Spleen (tissue), 11 donors: ENCODE data around the gene NAPB. TPM values are rescaled to one million over a fixed set of nuclear protein-coding genes. Genes with fewer than 3 reads are reported as not detected.

Experiments used
- DNase-seq: peaks from one replicate; pipeline ENCODE4 v3.0.0-alpha.2; 2020
- H3K27ac ChIP-seq, 8 donors: fragments of 200-600 bp; sonication (generic) in 7 of 8; 1 replicate in 4 of 8; 2 replicates in 4 of 8; pipeline versions ENCODE4 v1.5.0 to v1.8.0; 2016 to 2021; ENCODE audit warnings: inconsistent platforms in 4 of 8, mild to moderate bottlenecking in 4 of 8, moderate library complexity in 1 of 8
- H3K27me3 ChIP-seq, 7 donors: fragments of 200-600 bp; sonication (generic) in 6 of 7; replicated peaks in 1 of 7; 1 replicate in 4 of 7; 2 replicates in 3 of 7; pipeline versions ENCODE4 v1.5.0 to v1.8.0; 2016 to 2021; ENCODE audit warnings: inconsistent platforms in 3 of 7, mild to moderate bottlenecking in 1 of 7
- H3K36me3 ChIP-seq, 6 donors: fragments of 200-600 bp; sonication (generic) in 5 of 6; 1 replicate in 4 of 6; 2 replicates in 2 of 6; pipeline versions ENCODE4 v1.5.0 to v1.8.0; 2016 to 2021; ENCODE audit warnings: inconsistent platforms in 2 of 6
- H3K4me1 ChIP-seq, 6 donors: fragments of 200-600 bp; sonication (generic) in 5 of 6; 1 replicate in 3 of 6; 2 replicates in 3 of 6; pipeline versions ENCODE4 v1.5.0 to v1.8.0; 2016 to 2021; ENCODE audit warnings: inconsistent platforms in 3 of 6
- H3K4me3 ChIP-seq, 8 donors: fragments of 200-600 bp; sonication (generic) in 7 of 8; 1 replicate in 4 of 8; 2 replicates in 4 of 8; pipeline versions ENCODE4 v1.5.0 to v1.8.0; 2016 to 2021; ENCODE audit warnings: inconsistent platforms in 4 of 8, mild to moderate bottlenecking in 4 of 8, moderate library complexity in 2 of 8
- H3K9me3 ChIP-seq, 8 donors: fragments of 200-600 bp; sonication (generic) in 7 of 8; 1 replicate in 4 of 8; 2 replicates in 4 of 8; pipeline versions ENCODE4 v1.5.0 to v1.8.0; 2016 to 2021; ENCODE audit warnings: inconsistent platforms in 4 of 8
- CTCF ChIP-seq, 11 experiments: fragments of 200-600 bp in 7 of 11; fragments of 450-650 bp in 4 of 11; sonication (generic) in 4 of 11; IDR thresholded peaks in 8 of 11; conservative IDR thresholded peaks in 3 of 11; 1 replicate in 7 of 11; 2 replicates in 4 of 11; pipeline versions ENCODE4 v1.4.0 to v1.8.0; 2016 to 2021; ENCODE audit warnings: antibody characterized with exemption in 11 of 11, inconsistent platforms in 4 of 11, mild to moderate bottlenecking in 1 of 11
- POLR2A ChIP-seq, 3 donors: fragments of 450-650 bp; IDR thresholded peaks; one replicate each; pipeline ENCODE4 v1.5.1; 2017; ENCODE audit warnings: antibody characterized with exemption in 3 of 3, mild to moderate bottlenecking in 1 of 3
- POLR2AphosphoS5 ChIP-seq, 3 donors: sonication (generic); formaldehyde crosslinking; IDR thresholded peaks; one replicate each; pipeline ENCODE4 v1.5.1; 2017; ENCODE audit warnings: antibody characterized with exemption in 3 of 3
- WGBS, 5 donors: extraction: QIAGEN DNeasy Blood & Tissue Kit in 3 of 5; methylation state at CpG; one replicate each; pipeline versions ENCODE4 v1.1.5 to v1.1.7; 2013 to 2018; 5-methylcytosine and 5-hydroxymethylcytosine counted together
- intact Hi-C: fragments of 100-400 bp; cut with DNase I; formaldehyde crosslinking; loops from one replicate; pipeline ENCODE4 v1.15.0; 2023; ENCODE audit warnings: low total_unique reads
- polyA plus RNA-seq, 3 donors: library from polyadenylated mRNA; stranded (reverse); fragments of 200-250 nt; gene quantifications; one replicate each; pipeline ENCODE4 v1.2.1, GENCODE V29; 2013
- total RNA-seq, 7 donors: library from RNA; depleted of rRNA in 3 of 7; stranded (reverse); fragments of >200 nt in 3 of 7; fragmentation: NEBNext Ultra II Directional in 4 of 7; extraction: Animal tissue kit (Norgen Biotek cat#: 25700) in 4 of 7; gene quantifications; one replicate each; pipeline versions ENCODE4 v1.1.0 to v1.2.1, GENCODE V29; 2016 to 2021
- donor health status: healthy with polysubstance abuse.
- donor health status: DM: no; HTN: no; CAD: no; lungs with moderate emphysema.
- donor health status: DM: no; HTN: no; CAD: no.
- donor health status: Bipolar disorder and iron deficiency.
- donor health status: healthy.
- donor health status: DM: no; HTN: no; CAD: no.
- donor health status: DM: yes; HTN: yes; CAD: no.

NAPB gene
- total and polyA plus RNA-seq, 10 donors, result 3.4 to 31.9 (median 14.0) TPM

DNA sequence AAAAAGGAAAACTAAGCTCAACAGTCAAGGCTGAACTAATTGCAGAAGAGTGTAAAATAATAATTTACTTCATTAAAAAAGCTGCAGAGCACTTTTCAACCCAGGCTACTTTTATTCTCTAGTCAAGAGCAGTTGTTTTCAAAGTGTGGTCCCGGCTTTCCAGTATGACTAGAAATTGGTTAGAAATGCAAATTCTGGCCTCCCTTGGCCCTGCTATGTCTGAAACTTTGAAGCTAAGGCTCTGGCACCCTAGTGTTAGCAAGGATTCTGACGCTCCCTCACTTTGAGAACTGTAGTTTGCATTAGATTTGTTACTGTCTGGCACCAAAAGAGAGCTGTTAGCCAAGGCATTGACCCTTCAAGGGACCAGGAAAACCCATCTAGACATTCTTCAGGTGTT, 80.2 kb downstream of the NAPB start:
- Histone ChIP-seq H3K27ac (no peak overlapping the region), H3K27me3 (no peaks in the 10 kb centered on the region), H3K36me3 (no peaks in the 10 kb centered on the region), H3K4me1 (peaks cover 0 to 6% (median 0%) of the 10 kb centered on the region in 6 donors), H3K4me3 (no peak overlapping the region), H3K9me3 (peaks cover 0 to 4% (median 0%) of the 10 kb centered on the region in 8 donors)
- WGBS, 5 donors, result 55 to 86% (median 78%) methylated on average over 2 of the region's 2 CpGs
- TF ChIP-seq POLR2AphosphoS5 (IDR thresholded peaks at IDR 0.05) (no peak), POLR2A (IDR thresholded peaks at IDR 0.05) (no peak), CTCF (IDR thresholded peaks at IDR 0.05 in 8 of 11, conservative IDR thresholded peaks at IDR 0.05 in 3 of 11) (no peak)
- DNase-seq, result no peak
- intact Hi-C loops, result loop anchor here (5.0 kb wide), 1 partner anchor 649 kb away; no protein-coding TSS in a partner anchor

GRCh38 chr20:23340524-23340923, 80.8 kb downstream of the NAPB start:
- intact Hi-C loops, result loop anchor here (5.0 kb wide), 1 partner anchor 648 kb away; no protein-coding TSS in a partner anchor
- Histone ChIP-seq H3K4me3 (no peak overlapping the region), H3K27ac (no peak overlapping the region), H3K9me3 (peaks cover 0 to 4% (median 0%) of the 10 kb centered on the region in 8 donors), H3K4me1 (peaks cover 0 to 6% (median 0%) of the 10 kb centered on the region in 6 donors), H3K27me3 (no peaks in the 10 kb centered on the region), H3K36me3 (no peaks in the 10 kb centered on the region)
- DNase-seq, result no peak
- WGBS, 5 donors, result 46 to 57% (median 52%) methylated on average over 9 of the region's 9 CpGs
- TF ChIP-seq CTCF (IDR thresholded peaks at IDR 0.05 in 8 of 11, conservative IDR thresholded peaks at IDR 0.05 in 3 of 11) (peak; percentile 17 to 68 (median 60)), POLR2A (IDR thresholded peaks at IDR 0.05) (no peak), POLR2AphosphoS5 (IDR thresholded peaks at IDR 0.05) (no peak)

DNA sequence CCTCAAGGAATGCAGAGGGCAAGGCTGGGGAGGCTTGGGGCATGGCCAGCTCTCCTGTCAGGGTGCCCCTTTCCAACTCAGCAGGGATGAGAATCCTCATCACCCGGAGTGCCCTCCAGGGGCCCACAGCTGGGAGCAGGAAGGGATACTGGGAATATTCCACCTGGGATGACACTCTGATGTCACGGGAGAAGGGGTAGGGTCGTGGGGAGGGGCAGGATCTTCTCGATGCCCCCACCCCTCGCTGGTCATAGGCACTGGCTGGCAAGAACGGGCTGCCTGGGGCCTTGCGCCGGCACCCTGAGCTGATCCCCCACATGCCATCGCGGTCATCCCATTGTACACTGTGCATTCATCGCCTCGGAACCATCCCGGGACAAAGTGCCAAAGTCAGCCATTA, 81.3 kb downstream of the NAPB start:
- no peaks in the 10 kb centered on the region for H3K36me3 ChIP-seq
- intact Hi-C loops, result loop anchor here (5.0 kb wide), 1 partner anchor 648 kb away; no protein-coding TSS in a partner anchor
- 78 to 99% (median 86%) methylated on average over 10 to 13 of the region's 13 CpGs for WGBS, 5 donors

DNA sequence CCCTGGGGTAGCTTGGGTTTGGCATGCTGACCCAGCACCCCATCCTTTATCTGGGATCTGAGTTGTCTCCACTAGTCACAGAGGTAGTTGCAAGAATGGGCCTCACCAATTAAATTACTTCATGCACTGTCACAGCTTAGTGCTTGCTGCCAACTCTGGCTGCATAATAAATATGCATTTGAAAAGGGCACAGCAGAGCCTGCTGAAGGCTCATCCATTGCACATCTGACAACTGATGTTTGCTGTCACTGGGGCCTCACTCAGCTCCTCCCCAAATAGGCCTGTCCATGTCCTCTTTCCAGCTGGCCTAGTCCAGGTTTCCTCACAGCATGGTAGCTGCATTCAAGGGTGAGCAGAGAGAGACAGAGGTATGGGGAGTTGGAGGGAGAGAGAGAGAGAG, 84.0 kb downstream of the NAPB start:
- TF ChIP-seq POLR2AphosphoS5 (IDR thresholded peaks at IDR 0.05) (no peak), POLR2A (IDR thresholded peaks at IDR 0.05) (no peak), CTCF (IDR thresholded peaks at IDR 0.05 in 8 of 11, conservative IDR thresholded peaks at IDR 0.05 in 3 of 11) (no peak)
- Histone ChIP-seq H3K27ac (peak overlapping the region in 2 of 8 donors; percentile 40 to 76), H3K4me3 (no peak overlapping the region), H3K9me3 (no peaks in the 10 kb centered on the region), H3K27me3 (no peaks in the 10 kb centered on the region), H3K4me1 (peaks cover 0 to 6% (median 0%) of the 10 kb centered on the region in 6 donors), H3K36me3 (no peaks in the 10 kb centered on the region)
- intact Hi-C loops, result no loop called here
- DNase-seq, result no peak

More for the DNA sequence above, 81.3 kb downstream of the NAPB start:
- no peak for DNase-seq
- no peak overlapping the region for H3K27ac ChIP-seq
- TF ChIP-seq CTCF (IDR thresholded peaks at IDR 0.05 in 8 of 11, conservative IDR thresholded peaks at IDR 0.05 in 3 of 11) (no peak), POLR2A (IDR thresholded peaks at IDR 0.05) (no peak), POLR2AphosphoS5 (IDR thresholded peaks at IDR 0.05) (no peak)
- H3K4me3 ChIP-seq, result no peak overlapping the region
- H3K27me3 ChIP-seq, result no peaks in the 10 kb centered on the region
- peaks cover 0 to 6% (median 0%) of the 10 kb centered on the region in 6 donors for H3K4me1 ChIP-seq
- H3K9me3 ChIP-seq, result peaks cover 0 to 4% (median 0%) of the 10 kb centered on the region in 8 donors
